ENCODE data around the gene MICALL2.

The MICALL2 gene

DNA sequence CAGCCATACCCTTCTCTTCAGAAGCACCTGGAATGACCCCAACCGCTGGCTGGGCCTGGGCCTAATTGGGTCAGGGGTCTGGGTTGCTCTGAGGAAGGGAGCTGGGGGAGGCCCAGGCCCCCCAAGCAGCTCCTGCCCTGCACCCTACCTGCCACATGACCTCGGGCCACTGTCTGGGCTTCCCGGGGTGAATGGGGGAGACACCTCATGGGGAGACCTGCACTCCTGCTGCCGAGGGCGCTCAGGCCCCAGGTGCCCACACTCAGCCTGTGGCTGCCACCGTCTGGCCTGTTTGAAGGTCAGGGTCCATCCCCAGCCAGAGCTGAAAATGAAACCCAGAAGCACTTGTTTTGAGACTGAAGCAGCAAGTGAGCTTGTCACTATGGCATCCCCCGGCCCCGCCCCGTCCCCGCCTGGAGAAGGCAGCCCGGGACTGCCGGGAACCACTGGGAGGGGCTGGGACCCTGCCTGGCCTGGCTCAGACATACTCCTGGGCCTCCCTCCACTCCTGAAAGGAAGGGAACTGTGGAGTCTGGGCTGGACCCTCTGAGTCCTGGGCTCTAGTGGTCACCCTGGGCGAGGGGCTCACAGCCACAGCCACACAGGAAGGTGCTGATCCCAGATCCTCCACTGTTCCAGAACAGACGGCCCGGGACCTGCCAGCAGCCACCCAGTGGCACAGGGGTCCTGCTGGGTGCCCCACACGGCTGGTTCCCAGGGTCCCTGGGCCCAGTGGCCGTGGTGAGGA lies 7.4 kb upstream of the MICALL2 start:
- no peak for DNase-seq

DNA sequence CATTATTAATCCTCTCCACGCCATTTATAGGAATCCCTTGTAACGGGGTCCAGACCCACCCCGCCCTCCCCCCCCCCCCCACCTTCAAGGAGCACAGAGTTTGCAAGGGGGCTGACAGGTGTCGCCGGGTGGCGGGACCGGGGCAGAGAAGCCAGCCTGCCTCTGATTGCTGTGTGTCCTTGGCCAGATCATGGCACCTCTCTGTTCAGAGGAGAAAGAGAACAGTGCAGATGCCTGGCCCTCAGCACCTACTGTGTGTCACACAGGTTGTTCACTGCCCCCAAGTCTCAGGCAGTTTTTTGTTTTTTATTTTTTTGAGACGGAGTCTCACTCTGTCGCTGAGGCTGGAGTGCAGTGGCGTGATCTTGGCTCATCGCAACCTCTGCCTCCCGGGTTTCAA lies 5.4 kb upstream of the MICALL2 start:
- DNase-seq, result no peak

DNA sequence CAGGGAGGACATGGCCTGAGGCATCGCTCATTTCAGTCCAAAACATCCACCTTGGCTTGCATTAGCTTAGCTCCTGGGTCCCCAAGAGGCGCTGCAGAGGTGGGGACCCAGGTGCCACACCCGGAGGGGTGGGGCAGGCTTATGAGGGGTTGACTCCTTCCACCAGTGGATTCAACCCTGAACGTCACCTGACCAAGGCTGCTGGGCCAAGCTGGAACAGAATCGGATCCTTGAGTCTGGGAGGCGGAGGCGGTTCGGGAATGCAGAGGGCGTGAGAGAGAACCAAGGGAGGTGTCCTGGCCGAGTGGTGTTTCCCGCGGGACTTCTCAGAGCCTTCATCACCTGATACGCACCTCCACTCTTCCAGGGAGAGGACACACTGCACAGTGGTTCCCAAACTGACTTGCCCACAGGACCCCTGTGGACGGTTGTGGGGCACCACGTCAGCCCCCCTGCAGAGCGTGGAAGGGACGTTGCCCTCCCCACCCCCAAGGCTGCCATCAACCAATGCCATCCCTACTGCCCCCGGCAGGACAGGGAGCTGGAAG lies 4.5 kb upstream of the MICALL2 start:
- no peak for DNase-seq

DNA sequence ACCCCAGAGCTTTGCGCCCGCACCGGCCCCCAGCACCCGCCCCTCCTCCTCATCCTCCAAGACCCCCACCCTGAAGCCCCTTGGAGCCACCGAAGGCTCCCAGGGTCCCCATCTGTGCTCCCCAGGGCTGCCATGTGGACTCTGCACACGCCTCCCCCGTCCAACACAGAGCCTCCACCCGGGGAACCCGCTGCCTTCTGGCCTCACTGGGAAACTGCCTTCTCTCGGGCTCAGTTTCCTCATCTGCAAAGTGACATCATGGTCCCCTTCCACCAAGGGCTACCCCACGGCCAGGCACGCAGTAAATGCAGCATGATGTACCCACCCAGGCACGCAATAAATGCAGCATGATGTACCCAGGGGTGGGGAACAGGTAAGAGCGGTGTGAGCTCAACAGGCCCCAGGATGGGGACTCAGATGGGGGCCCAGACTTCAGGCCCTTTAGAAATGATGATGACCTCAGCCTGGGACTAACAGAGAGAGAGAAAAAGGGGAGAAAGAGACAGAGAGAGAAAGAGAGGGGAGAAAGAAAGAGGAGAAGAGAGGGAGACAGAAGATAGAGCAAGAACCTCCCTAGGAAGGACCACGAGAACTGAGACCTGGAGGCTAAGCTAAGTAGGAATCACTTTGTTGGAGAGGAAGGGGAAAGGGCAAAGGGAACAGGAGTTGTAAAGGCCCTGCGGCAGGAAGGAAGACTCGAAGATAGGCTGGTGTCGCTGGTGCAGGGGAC lies 2.5 kb upstream of the MICALL2 start:
- no peak for DNase-seq

DNA sequence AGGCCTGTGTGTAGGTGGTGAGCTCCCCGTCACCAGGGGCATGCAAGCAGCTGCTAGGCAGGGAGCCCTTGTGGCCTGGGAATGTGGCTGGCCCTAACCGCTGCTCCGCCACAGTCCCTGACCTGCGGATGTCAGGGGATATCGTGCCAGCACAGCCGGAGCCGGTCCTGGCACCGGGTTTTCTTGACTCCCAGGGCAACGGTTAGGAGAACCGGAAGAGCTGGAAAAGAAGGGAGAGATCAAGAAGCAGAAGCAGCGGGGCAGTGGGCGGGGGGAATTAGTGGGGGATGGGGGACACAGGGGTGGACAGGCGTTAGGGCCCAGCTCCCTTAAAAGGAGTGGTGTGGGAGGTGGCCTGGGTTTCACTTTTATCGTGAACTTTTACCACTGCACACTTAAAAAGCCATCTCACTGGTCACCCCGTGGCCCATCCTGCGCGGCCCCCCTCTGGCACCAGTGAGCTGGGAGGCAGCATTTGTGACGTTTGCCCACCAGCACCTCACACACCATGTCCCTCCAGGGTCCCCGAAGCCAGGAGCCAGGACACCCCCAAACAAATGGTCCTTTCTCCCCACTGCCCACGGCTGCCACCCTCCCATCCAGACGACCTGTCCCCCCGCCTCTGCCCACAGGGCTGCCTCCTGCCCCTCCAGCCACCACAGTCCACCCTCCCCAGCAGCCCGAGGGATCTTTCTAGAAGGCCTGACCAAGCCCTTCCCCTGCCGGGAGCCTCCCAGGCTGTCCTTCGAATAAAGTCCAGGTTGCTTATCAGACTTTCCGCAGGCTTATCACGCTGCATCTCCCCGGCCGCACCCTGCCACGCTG lies 1.8 kb upstream of the MICALL2 start:
- no peak for DNase-seq

DNA sequence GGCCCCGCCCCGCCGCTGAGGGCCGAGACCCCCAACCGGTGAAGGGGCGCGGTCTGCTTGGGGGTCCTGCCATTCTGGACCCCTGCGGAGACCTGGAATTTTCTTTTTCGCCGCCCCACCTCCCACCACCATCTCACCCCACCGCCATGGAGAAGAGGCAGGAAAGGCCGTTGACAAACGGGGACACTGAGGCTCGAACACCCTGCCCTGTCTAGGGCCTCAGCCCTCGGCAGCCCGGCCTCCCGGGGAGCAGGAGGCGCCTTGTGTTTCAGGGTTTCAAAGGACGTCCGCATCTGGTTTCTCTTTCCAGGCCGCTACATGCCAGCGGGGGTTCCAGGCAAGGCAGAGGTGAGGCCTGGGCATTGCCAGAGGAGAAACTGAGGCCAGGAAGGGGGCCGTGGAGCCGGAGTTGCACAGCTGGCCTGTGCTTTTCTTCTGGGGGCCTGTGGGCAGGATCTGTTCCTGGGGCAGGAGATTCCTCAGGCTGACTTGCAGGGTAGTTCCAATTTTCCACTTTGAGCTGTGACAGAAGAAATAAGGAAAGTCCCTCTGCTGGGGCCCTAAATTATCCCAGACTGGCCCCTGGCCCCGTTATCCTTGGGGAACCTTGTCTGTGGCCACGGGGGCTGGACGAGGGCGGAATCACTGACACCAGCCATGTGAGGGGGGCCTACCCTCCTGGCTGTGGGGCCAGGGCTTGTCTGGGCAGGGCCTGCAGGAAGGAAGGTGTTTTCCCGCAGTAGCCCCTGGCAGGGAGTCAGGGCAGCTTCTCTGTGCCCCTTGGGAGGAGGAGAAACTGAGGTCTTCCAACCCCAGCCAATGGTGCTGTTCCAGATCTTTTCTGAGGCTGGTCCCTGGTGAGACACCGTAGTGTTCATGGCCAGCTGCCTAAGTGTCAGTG lies 900 bp upstream of the MICALL2 start:
- DNase-seq, result no peak

DNA sequence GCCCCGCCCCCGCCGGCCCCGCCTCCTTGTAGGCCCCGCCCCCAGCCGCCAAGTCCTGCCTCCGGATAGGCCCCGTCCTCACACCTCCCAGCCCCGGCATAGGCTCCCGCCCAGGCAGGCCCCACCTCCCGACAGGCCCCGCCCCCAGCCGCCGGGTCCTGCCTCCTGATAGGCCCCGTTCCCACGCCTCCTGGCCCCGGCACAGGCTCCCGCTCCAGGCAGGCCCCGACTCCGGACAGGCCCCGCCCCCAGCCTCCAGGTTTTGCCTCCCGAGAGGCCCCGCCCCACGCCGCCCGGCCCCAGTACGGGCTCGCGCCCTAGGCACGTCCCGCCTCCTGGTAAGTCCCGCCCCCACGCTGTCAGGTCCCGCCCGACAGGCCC lies 232 bp upstream of the MICALL2 start:
- DNase-seq, result peak; percentile 98

DNA sequence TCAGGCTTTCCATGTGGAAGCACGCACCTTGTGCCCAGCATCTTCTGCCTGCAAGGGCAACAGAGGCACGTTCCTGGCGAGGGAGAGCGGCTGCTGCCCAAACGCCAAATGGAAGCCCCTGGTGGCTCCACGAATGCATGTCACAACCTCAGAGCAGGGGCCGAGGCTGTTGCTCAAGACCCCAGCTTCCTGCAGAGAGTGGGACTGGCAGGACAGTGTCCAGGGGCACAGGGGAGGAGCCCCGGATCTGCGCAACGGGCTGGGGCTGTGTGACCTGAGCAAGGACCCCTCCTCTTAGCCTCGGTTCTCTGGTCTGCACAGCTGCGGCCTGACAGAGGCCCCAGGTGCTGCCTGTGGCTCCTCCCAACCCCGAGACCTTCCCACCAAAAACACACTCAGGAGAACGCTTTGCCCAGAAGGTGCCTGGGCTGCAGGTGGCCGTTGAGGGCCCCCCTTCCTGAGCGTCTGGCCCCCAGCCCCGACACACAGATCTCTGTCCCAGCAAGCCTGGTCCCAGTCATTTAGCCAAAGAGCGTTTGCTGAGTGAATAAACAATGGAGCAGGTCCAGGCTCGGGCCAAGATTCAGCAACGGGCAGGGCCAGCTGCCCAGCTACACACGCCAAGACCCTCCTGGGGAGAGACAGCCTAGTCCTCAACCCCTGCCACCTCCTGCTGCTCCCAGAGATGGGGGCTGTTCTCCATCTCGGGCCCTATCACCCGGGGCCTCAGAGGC lies 1.2 kb downstream of the MICALL2 start:
- no peak for DNase-seq

DNA sequence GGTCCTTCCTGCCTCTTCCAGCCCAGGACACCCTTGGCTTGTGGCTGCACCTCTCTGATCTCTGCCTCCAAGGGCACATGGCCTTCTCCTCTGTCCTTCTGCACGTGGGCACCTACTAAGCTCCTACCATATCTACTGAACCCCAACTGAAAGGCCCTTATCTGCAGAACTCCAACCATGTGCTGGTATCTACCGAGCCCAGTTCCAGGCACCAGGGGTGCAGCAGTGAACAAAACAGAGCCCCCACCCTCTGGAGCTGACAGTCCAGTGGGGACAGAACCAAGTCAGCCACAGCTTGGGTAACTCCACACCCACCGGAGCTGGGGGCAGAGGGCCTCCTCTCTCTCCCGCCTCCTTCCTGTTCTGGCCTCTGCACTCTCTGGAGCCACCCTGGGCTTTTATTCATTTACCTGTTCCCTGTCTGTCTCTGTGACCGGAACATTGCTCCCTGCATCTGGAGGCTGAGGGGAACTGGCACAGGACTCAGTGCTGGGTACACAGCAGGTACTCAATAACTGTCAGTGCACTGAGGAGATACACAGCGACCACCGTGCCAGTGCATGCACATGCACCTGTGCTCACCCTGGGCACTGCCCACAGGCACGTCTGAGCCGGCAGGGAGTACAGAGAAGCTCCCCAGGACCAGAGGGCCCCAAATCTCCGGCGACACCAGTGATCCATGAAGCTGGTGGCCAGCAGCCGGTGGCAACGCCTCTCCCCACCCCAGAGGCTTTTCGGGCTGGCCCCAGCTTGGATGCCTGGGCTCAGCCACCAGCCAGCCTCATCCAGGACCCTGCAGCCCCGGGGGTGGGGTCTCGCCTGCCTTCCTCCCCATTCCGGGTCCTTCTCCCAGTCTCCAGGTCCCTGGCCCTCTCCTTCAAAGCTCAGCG lies 2.0 kb downstream of the MICALL2 start:
- no peak for DNase-seq

DNA sequence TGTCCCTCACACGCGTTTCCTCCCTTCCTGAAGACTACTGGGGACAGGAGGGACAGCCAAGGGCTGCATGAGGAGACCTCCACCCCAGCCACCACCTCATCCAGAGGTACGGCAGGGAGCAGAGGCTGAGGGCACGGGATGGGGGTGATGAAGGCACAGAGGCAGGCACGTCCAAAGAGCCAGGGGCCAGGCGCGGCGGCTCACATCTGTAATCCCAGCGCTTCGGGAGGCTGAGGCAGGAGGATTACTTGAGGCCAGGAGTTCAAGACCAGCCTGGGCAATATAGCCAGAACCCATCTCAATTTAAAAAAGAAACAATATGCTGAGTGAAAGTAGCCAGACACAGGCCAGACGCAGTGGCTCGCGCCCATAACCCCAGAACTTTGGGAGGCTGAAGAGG lies 3.3 kb downstream of the MICALL2 start:
- DNase-seq, result no peak

DNA sequence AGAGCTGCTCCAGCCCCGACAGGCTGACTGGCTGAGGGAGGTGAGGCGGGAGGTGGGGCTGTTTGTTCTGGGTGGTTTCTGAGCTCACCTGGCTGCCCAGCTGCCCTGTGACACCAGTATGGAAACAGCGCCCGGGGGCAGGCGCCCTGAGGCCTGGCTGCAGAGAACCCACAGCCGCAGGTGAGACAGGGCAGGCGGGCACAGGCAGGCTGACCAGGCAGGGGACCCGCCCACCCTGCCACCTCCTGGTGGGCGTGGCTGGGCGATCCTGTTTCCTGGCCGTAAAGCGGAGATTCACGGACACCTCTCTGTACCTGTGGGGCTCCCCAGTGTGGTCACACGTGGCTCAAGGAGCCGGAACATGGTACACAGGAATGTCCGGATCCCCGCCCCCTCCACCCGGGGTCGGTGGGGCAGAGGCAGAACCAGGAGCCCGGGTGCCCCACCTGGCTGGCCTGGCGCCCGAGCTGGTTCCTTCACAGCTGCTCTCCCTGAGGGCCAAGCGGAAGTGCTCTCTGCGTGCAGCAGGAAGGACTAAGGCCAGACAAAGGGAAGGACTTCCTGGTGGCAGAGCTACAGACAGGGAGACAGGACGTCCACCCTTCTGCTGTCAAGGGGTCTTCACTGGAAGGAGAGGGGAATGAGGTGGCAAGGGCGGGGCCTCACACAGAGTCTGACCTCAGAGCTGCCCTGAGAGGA lies 3.9 kb downstream of the MICALL2 start:
- no peak for DNase-seq

DNA sequence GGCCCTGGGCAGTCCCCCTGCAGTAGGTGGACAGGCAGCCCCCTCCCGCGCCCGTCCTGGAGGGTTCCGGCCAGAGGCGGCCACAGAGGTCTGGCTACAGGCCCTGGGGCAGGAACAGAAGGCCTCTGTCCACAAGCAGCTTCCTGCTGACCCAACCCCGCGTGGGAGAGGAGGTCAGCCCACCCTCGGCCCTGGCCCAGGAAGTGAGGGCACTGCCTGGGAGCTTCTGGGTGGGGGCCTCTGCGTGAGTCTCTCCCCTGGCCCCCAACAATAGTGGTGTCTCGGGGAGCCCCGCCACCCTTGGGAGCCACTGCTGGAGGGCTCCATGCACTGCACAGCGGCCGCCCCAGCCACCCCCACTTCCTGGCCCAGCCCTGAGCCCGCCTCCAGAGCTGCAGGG lies 4.7 kb downstream of the MICALL2 start:
- DNase-seq, result no peak

DNA sequence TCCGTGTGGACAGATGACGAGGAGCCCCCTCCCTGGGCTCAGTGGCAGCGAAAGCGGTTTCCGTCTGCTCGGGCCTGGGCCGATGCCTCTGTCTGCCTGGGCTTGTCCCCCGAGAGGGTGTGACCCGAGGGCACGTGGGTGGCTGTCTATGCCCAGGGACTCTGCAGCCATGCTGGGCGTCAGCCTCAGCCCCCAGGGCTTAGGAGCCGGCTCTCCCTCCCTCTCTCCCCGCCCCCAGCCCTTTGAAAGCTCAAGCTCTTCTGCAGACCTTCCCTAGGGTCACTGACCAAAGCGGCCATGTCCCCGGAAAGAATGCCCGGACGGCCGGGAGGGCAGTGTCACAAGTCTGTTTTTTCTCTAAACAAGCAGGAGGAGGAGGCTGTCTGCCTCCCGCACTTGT lies 7.1 kb downstream of the MICALL2 start:
- DNase-seq, result no peak

DNA sequence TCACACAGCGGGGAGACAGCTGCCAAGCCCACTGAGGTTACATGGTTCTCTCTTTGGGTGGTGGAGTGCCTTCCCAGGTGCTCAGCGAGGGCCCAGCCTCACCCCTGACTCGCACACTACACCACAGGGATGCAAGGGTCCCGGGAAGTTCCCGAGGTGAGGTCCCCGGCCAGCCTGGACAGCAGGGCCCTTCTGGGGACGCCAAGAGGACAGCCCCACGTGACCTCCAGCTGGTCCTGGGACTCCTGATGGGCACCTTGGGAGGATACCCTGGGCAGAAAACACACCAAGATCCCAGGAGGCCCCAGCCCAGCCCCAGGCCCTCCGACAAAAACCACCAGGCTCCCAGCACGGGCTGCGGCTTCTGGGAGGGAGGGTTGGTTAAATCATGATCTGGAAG lies 8.3 kb downstream of the MICALL2 start:
- no peak for DNase-seq

DNA sequence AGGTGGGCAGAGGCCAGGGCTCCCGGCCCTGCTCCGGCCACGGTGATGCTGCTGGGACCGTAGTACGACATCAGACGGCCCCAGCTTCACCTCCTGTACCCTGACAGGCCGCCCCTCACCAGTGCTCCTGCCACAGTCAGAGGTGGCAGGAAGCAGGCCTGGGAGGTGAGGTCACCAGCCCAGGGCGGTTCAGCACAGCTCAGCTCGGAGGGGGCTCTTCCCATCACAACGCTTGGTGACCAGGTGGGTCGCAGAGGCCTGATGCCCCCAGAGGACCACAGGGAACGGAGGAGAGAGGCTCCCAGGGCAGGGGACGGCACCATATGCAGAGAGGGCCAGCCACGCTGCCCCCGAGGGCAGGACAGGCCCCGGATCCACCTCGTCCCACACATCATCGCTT lies 8.8 kb downstream of the MICALL2 start:
- no peak for DNase-seq

DNA sequence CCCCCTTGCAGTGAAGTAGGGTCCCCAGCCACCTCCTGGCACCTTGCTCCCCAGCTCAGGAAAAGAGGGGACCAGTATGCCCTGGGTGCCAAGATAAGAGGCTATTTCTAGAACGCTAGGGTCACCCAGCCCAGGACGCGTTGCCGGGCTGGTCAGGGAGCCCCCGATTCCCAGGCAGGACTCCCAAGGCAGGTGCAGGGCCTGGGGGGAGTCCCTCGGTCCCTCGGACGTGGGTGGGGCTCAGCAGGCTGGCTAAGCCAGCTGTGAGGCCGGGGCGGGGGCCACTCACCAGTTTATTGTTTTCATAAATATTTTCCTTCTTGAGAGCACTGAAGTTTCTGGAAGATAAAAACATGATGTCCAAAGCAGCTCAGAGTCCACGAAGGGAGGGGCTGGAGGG lies 9.3 kb downstream of the MICALL2 start:
- no peak for DNase-seq

DNA sequence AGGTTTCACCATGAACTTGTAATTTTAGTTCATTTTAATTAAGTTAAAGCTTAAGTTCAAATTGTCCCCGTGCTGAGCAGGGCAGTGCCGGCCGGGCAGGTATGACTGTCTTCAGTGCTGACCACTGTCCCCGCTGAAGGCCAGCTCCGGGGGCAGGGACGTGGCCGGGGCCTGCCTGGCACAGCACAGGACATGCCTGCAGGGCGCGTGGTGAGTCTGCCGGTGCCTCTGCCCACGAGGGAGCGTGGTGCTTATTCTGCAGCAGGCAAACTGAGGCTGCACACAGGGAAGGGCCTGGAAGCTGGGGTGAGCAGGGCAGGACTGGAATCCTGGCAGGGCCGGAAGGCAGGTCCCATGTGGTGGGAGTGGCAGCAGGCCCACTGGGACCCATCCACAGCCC lies 9.8 kb downstream of the MICALL2 start:
- no peak for DNase-seq

DNA sequence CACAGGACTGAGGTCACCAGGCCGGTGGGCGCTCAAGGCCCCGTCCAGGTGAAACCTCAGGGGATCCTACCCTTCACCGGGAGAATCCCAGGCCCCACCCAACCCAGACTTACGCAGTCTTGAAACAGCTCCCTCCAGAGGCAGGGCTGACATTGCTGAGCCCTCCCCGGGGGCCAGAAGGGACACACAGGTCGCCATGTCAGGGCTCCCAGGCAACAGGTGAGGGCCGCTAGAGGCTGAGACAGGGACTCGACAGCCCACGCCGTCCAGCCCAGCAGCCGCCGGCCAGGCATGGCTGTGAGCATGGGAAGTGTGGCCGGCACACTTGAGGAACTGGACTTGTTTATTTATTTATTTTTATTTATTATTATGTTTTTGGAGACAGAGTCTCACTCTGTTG lies 10.3 kb downstream of the MICALL2 start:
- DNase-seq, result no peak

DNA sequence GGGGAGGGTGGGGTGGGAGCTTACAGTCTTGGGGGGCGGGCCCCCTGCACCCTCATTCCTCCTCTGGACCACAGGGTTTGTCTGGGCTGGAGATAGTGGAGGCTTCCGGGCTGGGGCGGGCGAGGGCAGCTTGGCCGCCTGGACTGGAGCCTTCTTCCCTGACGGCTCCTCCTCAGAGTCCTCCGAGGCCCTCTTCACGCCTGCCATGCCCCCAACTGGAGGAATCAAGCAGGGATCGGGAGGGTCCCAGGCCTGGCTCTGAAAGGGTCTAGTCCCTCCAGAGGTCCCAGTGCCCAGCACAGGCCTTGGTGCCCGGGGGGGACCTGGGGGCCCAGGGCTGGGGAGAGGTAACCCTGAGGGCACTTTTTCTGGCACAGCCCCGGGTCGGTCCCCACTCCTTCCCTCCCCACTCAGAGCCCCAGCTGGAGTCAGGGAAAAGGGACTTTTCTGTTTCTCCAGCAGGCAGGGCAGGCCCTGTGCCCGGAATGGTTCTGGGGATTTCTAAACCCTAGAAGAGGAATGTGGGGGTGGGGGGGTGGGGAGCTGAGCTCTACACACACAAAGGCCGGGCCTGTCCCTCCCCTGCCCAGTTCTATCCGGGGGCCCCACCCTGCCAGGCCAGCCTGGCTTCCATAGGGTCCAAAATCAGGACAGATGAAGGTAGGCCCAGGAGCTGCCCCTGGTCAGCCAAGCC lies 11.6 kb downstream of the MICALL2 start:
- DNase-seq, result no peak
